HL-60/S4 treated with phorbol 12-myristate 13-acetate at 8.2 ng/mL for 4 days and 3 days (cell line): ENCODE measurements around the gene FAM118B.

ENCODE experiments used
- in situ Hi-C: fragments of 300-500 bp; cut with MboI; formaldehyde crosslinking; loops from 2 replicates; pipeline ENCODE4 v1.15.0; 2022; ENCODE audit warnings: low sequenced_read_pairs

The FAM118B gene

DNA sequence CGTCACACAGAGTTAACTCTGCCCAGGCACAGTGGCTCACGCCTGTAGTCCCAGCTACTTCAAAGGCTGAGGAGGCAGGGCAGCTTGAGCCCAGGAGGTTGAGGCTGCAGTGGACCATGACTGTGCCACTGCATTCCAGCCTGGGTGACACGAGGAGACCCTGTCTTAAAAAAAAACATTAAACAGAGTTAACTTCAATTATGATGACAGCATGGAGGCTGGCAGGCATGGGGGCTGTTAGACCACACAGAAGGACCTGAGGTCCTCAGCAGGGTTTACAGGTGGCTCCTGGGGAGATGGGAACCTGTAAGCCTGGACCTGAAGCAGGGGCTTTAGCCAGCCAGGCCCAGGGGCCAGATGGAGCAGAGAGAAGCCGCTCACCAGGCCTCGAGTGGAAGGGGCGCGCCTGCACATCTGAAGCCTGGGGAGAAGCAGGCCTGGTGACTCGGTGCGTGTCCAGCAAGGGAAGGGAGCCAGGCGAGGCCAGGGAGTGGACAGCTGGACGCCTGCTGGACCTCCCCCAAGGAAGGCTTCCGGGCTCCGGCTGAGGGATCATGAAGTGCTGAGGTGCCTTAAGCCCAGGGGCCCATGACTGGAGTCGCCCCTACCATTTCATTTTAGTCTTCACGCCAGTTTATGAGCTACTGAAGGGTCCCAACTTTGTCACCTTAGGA is 25.4 kb upstream of the FAM118B start:
- in situ Hi-C loops = loop anchor here (25.0 kb wide), 1 partner anchor 274 kb away; the partner anchor contains the start of genes DDX25 and PUS3

DNA sequence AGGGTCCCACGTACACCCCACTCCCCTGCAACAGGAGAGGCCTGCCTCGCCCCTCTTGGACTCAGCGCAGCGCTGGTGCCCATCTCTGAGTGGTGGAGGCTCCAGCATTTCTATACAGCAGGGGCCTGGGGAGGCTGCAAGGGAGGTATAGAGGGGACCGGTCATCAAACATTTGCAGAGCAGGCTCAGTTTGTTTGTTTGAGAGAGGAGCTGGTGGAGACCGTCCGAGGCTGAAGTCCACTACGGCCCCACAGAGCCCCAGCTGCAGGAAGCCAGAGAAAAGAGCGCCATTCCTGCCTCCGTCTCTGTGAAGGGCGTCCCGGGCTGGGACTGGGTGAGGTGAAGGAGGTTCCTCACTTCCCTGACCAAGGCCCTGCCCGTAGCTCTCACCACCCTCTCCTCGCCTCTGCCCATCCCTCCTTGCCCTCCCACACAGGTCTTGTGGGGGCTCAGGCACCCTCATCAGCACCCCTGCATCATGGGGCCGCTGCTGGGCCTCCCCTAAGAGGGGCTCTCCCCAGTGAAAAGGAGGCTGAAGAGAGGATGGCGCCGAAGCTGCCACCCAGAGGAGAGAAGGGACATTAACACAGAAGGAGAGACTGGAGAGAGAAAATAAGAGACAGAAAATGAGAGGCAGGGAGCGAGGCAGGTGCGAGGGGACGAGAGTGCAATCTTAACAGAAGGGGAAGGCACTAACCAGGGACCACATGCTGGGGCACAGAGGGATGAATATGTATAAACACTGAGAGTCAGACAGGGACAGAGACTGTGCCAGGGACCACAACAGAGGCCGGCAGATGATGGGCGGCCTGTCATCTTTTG is 24.7 kb upstream of the FAM118B start:
- in situ Hi-C loops = loop anchor here (25.0 kb wide), 1 partner anchor 275 kb away; the partner anchor contains the start of genes DDX25 and PUS3

DNA sequence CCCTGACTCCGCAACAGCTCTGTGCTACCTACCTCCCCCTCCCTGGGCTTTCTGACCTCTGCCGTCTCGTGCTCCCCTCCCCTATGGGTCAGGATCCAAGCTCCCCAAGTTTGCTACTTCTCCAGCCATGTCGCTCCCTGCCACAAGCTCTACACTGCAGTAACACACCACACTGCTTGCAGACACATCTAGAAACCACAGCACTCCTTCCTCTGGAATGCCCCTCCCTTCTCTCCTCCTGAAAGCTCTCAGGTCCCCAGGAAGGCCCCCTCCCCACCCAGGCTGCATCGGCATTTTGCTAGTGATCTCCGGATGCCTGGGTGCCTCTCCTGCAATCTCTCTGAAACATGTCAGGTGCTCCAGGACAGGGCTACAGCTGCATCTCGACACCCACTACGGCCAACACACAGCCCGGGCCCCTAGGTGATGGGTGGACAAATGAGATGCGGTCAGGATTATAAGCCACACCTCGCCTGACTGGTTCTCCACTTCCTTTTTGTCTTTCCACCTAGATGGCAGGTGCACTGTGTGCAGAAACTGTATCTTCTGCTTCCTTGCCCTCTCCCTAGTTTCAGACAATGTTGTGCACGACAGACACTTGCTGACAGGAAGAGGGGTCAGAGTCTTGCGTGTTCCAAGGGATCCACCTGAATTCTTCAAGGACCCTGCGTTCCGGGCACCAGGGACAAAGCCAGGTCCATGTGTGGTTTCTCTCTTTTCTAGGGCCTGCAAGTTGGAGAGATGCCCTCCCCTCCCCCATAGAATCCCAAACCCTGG is 23.1 kb upstream of the FAM118B start:
- in situ Hi-C loops = loop anchor here (25.0 kb wide), 1 partner anchor 276 kb away; the partner anchor contains the start of genes DDX25 and PUS3

DNA sequence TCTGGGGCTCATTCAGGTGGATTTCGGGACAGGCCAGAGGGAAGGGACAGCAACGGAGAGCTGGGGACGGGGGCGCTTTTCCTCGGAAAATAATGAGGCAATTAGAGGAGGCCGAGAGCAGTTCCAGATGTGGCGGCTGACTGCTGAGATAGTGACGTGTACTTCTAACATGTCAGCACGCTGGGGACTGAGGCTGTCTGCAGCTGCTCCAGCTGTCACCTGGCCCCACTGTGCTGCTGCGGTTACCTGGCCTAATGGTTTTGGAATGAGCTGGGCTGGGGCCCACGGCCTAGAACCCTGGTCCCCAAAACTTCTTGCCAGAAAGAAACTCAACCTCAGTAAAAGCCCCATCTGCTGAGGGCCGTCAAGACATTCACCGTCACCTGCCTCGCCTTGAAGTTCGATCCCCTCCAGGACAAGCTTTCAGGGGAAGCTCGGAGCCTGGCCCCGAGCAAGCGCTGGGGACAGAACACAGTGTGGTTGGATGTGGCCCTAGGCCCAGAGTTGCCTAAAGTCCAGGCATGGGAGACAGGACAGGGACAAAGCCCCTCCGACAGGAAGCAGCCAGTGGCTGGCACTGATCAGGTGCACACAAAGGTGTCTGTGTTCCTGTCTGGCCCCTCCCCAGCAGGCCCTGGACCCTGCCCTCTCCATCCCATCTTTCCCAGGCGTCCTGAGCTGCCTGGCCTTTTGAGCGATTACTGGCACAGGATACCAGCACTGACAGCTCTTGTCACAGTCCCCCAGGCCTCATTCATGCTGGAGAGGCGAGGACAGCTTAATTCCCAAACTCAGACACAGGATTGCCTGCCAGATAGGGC is 22.3 kb upstream of the FAM118B start:
- in situ Hi-C loops = loop anchor here (25.0 kb wide), 1 partner anchor 277 kb away; the partner anchor contains the start of genes DDX25 and PUS3

DNA sequence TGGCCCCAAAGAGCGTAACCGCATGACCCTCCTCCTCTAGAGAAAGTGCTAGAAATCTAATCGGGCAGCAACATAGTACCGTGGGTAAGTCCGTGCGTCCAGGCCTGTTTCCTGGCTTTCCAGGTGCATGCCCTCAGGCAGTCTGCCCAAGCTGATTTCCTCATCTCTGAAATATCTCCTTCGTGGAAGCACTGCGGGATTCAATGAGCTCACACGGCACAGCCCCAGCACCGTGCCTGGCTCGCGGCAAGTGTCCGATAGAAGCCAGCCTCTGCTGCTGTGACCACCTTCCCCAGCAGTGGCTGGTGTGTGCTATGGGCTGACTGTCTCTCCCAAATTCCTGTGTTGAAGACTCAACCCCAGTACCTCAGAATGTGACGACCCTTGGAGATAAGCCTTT is 20.8 kb upstream of the FAM118B start:
- in situ Hi-C loops = loop anchor here (25.0 kb wide), 1 partner anchor 278 kb away; the partner anchor contains the start of genes DDX25 and PUS3

DNA sequence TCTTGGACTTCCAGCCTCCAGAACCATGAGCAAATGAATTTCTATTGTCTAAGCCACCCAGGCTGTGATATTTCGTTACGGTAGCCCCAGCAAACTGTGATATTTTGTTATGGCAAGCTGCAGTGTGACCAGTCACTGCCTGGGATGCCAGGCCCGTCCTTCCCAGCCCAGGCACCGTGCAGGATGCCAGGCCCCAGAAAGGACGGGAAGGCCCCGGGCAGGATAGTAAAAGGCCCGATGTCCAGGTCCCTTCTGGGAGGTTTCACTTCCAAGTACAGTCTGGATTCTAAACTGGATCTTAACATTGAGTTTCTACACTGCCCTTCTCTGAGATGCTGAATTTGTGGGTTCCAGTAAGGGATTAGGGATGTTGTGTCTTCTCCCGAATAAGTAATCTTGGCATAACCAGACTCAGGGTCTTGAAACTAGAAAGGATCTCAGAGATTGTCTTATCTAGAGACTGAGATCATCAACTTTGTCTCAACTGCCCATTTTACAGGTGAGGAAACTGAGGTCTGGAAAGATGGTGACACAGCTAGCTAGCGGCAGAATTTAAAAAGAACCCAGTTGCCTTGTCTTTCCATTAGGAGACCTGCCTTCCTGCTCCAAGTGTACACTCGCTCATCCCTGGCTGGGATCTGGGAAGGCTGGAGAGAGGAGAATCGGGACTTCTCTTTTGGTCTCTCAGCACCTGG is 20.1 kb upstream of the FAM118B start:
- in situ Hi-C loops = loop anchor here (25.0 kb wide), 1 partner anchor 279 kb away; the partner anchor contains the start of genes DDX25 and PUS3

DNA sequence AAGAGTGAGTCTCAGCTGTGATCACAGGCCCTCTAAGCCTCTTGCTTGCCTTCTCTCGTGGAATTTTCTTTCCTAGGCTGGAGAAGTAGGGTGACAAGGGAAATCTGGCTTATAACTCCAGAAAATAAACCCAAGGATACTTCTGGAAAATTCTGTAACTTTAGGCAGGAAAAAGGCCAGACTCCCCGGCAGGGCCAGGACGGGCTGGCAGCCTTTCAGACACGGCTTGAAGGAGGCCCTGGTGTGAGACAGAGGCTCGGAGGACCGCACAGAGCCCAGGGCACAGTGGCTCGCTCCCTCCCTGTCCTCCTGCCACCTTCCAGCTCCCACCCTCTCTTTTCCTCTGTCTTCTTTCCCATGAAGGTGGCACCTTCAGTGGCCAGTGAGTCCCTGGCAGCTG is 19.2 kb upstream of the FAM118B start:
- in situ Hi-C loops = loop anchor here (25.0 kb wide), 1 partner anchor 280 kb away; the partner anchor contains the start of genes DDX25 and PUS3

DNA sequence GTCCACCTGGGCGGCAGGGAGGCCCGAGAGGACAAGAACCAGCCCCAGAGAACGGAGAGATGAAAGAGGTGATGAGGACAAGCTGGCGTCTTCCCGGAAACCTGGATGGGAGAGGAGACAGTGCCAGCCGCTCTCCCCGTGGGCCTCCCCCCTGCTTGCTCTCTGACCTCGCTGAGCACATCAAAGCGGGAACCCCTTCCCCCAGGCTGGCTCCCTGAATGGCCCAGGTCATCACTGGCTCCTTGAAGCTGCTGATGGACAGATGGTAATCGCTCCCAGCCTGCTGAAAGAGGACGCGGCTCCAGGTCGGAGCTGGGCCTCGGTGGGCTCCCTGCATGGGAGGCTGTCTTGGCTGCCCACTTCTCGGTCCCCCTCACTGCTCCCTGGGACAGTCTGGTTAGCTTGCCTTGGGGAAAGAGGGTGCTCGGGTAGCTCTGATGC is 18.5 kb upstream of the FAM118B start:
- in situ Hi-C loops = loop anchor here (25.0 kb wide), 1 partner anchor 281 kb away; the partner anchor contains the start of genes DDX25 and PUS3

DNA sequence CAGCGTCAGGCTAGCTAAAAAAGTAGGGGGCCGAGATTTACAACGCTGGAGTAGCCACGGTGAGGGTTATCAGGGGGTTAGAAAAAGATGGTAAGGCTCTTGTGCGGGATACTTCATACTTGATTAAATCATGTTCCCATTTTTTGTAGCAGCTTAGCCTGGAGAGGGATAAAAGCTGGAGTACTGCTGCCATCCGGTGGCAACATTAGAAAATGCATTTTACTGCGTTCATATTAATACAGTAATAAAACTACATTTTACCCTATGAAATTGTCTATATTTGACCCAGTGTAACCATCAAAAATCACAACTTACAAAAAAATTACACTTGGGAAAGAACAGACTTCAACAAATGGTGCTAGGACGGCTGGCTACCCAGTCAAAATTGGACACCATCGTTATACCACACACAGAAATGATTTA is 17.4 kb upstream of the FAM118B start:
- in situ Hi-C loops = loop anchor here (25.0 kb wide), 1 partner anchor 282 kb away; the partner anchor contains the start of genes DDX25 and PUS3

DNA sequence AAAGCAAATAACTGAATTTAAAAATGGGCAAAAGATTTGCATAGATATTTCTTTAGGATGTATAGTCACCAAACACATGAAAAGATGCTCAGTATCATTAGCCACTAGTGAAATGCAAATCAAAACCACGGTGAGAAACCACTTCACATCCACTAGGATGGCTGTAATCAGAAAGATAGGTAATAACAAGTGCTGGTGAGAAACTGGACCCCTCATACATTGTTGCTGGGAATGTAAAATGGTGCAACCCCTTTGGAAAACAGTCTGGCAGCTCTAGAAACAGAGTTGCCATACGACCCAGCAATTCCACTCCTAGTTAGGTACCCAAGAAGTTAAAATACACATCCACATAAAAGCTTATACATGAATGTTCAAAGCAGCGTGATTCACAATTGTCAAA is 16.5 kb upstream of the FAM118B start:
- in situ Hi-C loops = loop anchor here (25.0 kb wide), 1 partner anchor 283 kb away; the partner anchor contains the start of genes DDX25 and PUS3

DNA sequence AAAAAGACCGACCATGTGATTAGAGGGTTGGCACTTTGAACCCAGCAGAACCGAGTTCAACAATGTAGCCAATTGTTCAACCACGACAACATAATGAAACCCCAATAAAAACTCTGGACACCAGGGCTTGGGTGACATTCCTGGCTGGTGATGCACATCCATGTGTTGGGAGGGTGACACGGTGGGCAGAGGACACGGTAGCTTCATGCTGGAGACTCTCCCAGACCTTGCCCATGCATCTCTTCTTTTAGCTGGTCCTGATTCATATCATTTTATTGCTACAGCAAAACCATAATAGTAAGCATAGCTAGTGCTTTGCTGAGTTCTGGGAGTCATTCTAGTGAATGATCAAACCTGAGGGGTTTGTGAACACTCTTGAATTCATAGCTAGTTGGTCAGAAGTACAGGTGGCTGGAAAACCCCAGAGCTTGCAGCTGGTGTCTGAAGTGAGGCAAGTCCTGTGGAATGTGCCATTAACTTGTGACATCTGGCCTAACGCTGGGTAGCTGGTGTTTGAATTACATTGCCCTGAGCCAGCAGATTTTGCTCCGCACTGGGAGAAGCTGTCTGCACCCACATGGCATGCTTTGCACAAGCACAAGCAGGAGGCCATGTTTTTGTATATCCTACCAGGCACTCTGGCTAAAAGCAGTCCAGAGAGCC is 14.2 kb upstream of the FAM118B start:
- in situ Hi-C loops = loop anchor here (25.0 kb wide), 1 partner anchor 285 kb away; the partner anchor contains the start of genes DDX25 and PUS3

DNA sequence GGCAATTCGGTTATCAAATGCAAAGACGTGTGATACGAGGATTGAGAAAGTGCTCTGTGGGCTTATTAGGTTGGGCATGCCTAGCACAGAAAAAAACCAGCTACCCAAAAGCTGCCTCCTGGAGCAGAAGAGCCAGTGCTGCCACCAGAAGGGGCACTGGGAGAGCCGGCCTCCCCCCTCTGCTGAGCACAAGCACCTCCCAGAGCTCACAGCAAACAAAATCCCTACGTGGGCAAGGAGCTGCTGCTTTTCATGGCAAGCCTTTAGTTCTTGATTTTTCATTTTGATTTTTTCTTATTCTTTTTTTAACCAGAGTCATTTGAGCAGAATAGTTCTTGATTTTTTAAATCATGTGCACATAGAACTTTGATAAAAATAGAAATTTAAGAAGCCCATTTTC is 12.9 kb upstream of the FAM118B start:
- in situ Hi-C loops = loop anchor here (25.0 kb wide), 1 partner anchor 286 kb away; the partner anchor contains the start of genes DDX25 and PUS3

DNA sequence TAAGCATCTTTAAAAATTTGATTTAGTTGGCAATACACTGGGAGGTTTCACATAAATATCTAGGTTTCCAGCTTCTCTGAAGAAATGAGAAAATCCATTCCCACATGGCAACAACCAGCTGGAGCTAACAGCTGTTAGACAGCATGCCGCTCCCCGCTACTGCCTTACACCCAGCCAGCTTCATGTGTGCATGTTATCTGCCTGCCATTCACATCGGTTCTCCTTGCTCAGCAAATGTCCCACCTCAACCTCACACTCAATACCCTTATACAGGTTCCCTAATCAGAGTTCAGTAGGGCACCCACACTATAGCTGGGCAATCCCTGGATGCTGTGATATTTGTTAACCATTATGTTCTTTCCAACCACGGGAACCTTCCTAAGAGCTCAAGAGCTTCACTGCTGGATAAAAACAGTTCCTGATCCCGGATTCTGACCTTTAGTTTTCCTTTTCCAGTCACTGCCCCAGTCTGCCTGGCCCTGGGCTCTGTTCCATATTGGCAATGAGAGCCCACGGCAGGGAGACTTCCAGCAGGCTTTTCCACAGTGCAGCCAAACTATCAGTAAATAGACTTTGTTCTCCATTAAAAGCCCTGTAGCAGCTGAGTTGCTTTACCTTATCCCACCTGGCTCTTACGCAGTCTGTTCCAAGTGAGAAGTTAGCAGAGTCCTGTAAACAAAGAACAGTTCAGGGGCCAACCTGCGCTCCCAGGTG is 8.8 kb upstream of the FAM118B start:
- in situ Hi-C loops = no loop called here

DNA sequence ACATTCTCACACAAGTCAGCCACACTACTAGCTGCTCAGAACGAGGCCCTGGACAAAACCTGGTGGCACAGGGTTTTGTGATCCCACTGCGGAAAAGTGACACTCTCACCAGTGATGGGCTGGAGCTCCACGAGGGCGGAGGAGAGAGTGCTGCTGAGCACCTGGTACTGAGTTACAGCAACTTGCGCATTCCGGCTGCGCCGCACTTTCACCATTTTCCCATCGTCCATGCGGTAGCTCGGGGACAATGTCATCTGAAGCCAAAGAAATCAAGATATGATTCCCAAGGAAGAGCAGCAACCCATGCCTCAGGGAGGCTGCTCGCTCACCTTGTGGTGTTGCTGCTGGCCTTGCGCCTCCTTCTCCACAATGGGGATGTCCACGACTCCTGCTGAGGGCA is 6.2 kb upstream of the FAM118B start:
- in situ Hi-C loops = no loop called here

DNA sequence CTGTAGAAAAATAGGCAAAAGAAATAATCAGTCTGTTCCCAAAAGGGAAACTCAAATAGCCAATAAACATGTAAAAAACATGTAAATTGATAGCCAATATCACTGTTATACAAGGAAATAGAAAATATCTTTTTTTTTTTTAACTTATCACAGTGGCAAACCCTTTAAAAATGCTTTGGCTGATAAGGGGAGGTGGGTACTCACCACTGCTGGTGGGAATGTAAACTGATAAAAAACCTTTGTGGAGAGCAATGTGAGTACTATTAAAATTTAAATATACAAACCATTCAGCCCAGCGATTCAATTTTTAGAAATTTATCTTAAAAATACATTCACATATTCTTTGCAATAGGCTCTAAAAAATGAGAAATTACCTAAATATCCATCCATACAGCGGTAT is 3.7 kb upstream of the FAM118B start:
- in situ Hi-C loops = no loop called here

DNA sequence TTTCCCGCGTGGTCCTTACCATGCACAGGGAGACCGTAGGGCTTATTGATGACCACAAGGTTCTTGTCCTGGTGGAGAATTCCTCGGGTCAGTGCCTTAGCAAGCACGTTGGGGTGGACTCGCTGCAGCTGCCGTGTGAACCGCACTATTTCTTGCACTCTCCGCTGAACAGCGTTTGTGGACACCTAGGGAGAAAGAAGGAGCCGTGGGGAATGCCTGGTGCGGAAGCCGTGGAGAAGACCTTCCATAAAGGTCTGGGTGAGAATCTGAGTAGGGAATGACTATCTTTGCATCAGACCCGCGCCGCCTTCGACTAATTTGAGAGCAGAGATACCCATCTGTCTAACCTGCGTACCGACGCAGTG is 729 bp upstream of the FAM118B start:
- in situ Hi-C loops = no loop called here

DNA sequence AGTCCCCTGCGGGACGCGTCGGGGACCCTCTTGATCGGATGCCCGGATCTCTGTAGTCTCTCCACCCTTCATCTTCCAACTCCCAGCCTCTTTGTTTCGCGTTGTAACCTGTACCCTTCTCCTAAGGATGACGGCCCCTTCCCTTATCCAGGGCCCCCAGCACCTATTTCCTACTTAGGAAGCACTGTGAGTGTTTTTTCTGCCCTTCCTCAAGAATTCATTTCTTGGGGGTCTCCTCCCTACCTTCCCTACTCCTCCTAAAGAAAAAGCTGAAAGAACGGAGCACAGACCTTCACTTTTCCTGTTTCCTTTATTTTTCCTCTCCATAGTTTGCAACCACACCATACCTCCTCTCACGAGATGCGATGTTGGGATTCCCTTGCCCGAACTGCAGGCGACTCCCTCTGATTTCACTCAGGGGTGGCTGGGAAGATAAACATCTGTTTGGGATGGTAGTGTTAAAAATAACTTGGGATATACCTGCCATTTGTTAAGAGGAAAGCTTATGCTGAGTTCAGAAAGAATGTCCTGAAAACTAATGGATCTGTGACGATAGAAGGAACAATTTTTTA is 593 bp downstream of the FAM118B start:
- in situ Hi-C loops = no loop called here

DNA sequence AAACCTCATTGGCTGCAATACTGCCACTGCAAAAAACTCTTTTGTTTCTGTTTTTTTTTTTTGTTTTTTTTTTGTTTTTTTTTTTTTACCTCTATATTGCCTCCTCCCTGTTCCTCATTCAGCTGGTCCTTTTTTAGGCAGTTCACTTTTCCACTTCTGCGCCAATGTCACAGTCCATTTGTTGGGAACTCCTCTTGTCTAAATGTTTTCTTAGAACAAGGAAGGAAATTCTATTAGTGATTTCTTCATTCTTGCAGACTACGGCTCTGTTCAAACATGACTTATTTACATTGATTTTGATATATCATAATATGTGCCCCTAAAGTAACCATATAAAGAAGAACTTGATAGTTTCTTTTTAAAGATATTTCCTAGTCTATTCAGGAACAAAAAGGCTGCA is 2.9 kb downstream of the FAM118B start:
- in situ Hi-C loops = no loop called here
